Measurements from ENCODE around the gene RALGPS1.
A peak's percentile ranks its signal among the peaks of the same experiment; 100 is the strongest.

RALGPS1 gene

GRCh38 chr9:127195976-127196825 lies 281.6 kb downstream of the RALGPS1 start:
- DNase-seq = no peak
- in situ Hi-C loops (cut with HindIII; ENCODE audit: low pct_ligation_motif_present, low pct_unique_long_range_greater_than_20kb, low sequenced_read_pairs) = no loop called here

GRCh38 chr9:127196826-127197145 lies 282.2 kb downstream of the RALGPS1 start:
- DNase-seq = no peak
- in situ Hi-C loops (cut with HindIII; ENCODE audit: low pct_ligation_motif_present, low pct_unique_long_range_greater_than_20kb, low sequenced_read_pairs) = no loop called here

GRCh38 chr9:127197186-127197860 lies 282.7 kb downstream of the RALGPS1 start:
- in situ Hi-C loops (cut with HindIII; ENCODE audit: low pct_ligation_motif_present, low pct_unique_long_range_greater_than_20kb, low sequenced_read_pairs) = no loop called here
- no peak for DNase-seq

GRCh38 chr9:127197861-127198430 lies 283.4 kb downstream of the RALGPS1 start:
- DNase-seq = no peak
- in situ Hi-C loops (cut with HindIII; ENCODE audit: low pct_ligation_motif_present, low pct_unique_long_range_greater_than_20kb, low sequenced_read_pairs) = no loop called here

- DNase-seq = no peak
- in situ Hi-C loops (cut with HindIII; ENCODE audit: low pct_ligation_motif_present, low pct_unique_long_range_greater_than_20kb, low sequenced_read_pairs) = no loop called here
Measured at GRCh38 chr9:127198587-127198986, 284.0 kb downstream of the RALGPS1 start.

GRCh38 chr9:127199001-127199791 lies 284.6 kb downstream of the RALGPS1 start:
- in situ Hi-C loops (cut with HindIII; ENCODE audit: low pct_ligation_motif_present, low pct_unique_long_range_greater_than_20kb, low sequenced_read_pairs) = no loop called here
- DNase-seq = peak; percentile 65

- in situ Hi-C loops (cut with HindIII; ENCODE audit: low pct_ligation_motif_present, low pct_unique_long_range_greater_than_20kb, low sequenced_read_pairs) = no loop called here
- DNase-seq = no peak
Measured at GRCh38 chr9:127200106-127200862, 285.7 kb downstream of the RALGPS1 start.

GRCh38 chr9:127201071-127201541 lies 286.5 kb downstream of the RALGPS1 start:
- DNase-seq = no peak
- in situ Hi-C loops (cut with HindIII; ENCODE audit: low pct_ligation_motif_present, low pct_unique_long_range_greater_than_20kb, low sequenced_read_pairs) = no loop called here

- DNase-seq = no peak
- in situ Hi-C loops (cut with HindIII; ENCODE audit: low pct_ligation_motif_present, low pct_unique_long_range_greater_than_20kb, low sequenced_read_pairs) = no loop called here
Measured at GRCh38 chr9:127201731-127202130, 287.1 kb downstream of the RALGPS1 start.

GRCh38 chr9:127202461-127203169 lies 288.0 kb downstream of the RALGPS1 start:
- DNase-seq = no peak
- in situ Hi-C loops (cut with HindIII; ENCODE audit: low pct_ligation_motif_present, low pct_unique_long_range_greater_than_20kb, low sequenced_read_pairs) = no loop called here

- no peak for DNase-seq
- in situ Hi-C loops (cut with HindIII; ENCODE audit: low pct_ligation_motif_present, low pct_unique_long_range_greater_than_20kb, low sequenced_read_pairs) = no loop called here
Measured at GRCh38 chr9:127203681-127204327, 289.2 kb downstream of the RALGPS1 start.

- in situ Hi-C loops (cut with HindIII; ENCODE audit: low pct_ligation_motif_present, low pct_unique_long_range_greater_than_20kb, low sequenced_read_pairs) = no loop called here
- peak; percentile 37 for DNase-seq
Measured at GRCh38 chr9:127204771-127205470, 290.3 kb downstream of the RALGPS1 start.

- no peak for DNase-seq
- in situ Hi-C loops (cut with HindIII; ENCODE audit: low pct_ligation_motif_present, low pct_unique_long_range_greater_than_20kb, low sequenced_read_pairs) = no loop called here
Measured at GRCh38 chr9:127205952-127206351, 291.4 kb downstream of the RALGPS1 start.

- in situ Hi-C loops (cut with HindIII; ENCODE audit: low pct_ligation_motif_present, low pct_unique_long_range_greater_than_20kb, low sequenced_read_pairs) = no loop called here
- no peak for DNase-seq
Measured at GRCh38 chr9:127206666-127207065, 292.1 kb downstream of the RALGPS1 start.

- DNase-seq = no peak
- in situ Hi-C loops (cut with HindIII; ENCODE audit: low pct_ligation_motif_present, low pct_unique_long_range_greater_than_20kb, low sequenced_read_pairs) = no loop called here
Measured at GRCh38 chr9:127207734-127208410, 293.3 kb downstream of the RALGPS1 start.

GRCh38 chr9:127208416-127208815 lies 293.8 kb downstream of the RALGPS1 start:
- DNase-seq = no peak
- in situ Hi-C loops (cut with HindIII; ENCODE audit: low pct_ligation_motif_present, low pct_unique_long_range_greater_than_20kb, low sequenced_read_pairs) = no loop called here
